ENCODE measurements around the gene BCDIN3D. TPM values are rescaled to one million over a fixed set of nuclear protein-coding genes. Genes with fewer than 3 reads are reported as not detected.
A peak's percentile ranks its signal among the peaks of the same experiment; 100 is the strongest.

The BCDIN3D gene
- total and polyA plus RNA-seq, 9 of the 15 experiments (the other 6 are each of a cell fraction or from before 2014, with no cell fraction given) = 3.7 to 6.9 (median 5.6) TPM

- TF ChIP-seq VEZF1 (CRISPR knock-in tag; IDR thresholded peaks at IDR 0.05) (peak; percentile 96), NFIX (CRISPR knock-in tag; IDR thresholded peaks at IDR 0.05; ENCODE audit: low read depth) (peak; percentile 62), ZNF717 (CRISPR knock-in tag; IDR thresholded peaks at IDR 0.05) (no peak), CCAR2 (IDR thresholded peaks at IDR 0.05; ENCODE audit: low read depth, low read length) (0 out of 2 replicates have a peak, but pooled peaks have one; percentile 91), RBM39 (optimal IDR thresholded peaks at IDR 0.05; ENCODE audit: low read depth, low read length) (peak; percentile 67), SP1 (CRISPR knock-in tag; IDR thresholded peaks at IDR 0.05) (no peak), JUN (IDR thresholded peaks at IDR 0.05; ENCODE audit: borderline replicate concordance, low read depth, low read length) (peak; percentile 97), JUN (CRISPR knock-in tag; IDR thresholded peaks at IDR 0.05; ENCODE audit: borderline replicate concordance) (no peak), ETV6 (IDR thresholded peaks at IDR 0.05; ENCODE audit: borderline replicate concordance in 1 of 2, low read depth in 2 of 2, low read length in 1 of 2) (no peak), ETV6 (CRISPR knock-in tag; IDR thresholded peaks at IDR 0.05; ENCODE audit: borderline replicate concordance) (no peak), HOMEZ (CRISPR knock-in tag; IDR thresholded peaks at IDR 0.05) (peak; percentile 83; the same call in 1 of the 2 replicates), NFIC (IDR thresholded peaks at IDR 0.05) (peak; percentile 100), CREB3L1 (IDR thresholded peaks at IDR 0.05; ENCODE audit: borderline replicate concordance, low read depth) (peak; percentile 59; the same call in 1 of the 2 replicates), MTA2 (IDR thresholded peaks at IDR 0.05; ENCODE audit: low read depth) (peak; percentile 92), SUPT5H (IDR thresholded peaks at IDR 0.05) (no peak), CLOCK (CRISPR knock-in tag; IDR thresholded peaks at IDR 0.05; ENCODE audit: borderline replicate concordance) (peak; percentile 85; the same call in 1 of the 2 replicates), L3MBTL2 (IDR thresholded peaks at IDR 0.05) (peak; percentile 96), PHB (CRISPR knock-in tag; IDR thresholded peaks at IDR 0.05) (no peak), PYGO2 (tag; IDR thresholded peaks at IDR 0.05) (peak; percentile 86), ZNF224 (CRISPR knock-in tag; IDR thresholded peaks at IDR 0.05) (no peak), MECOM (CRISPR knock-in tag; IDR thresholded peaks at IDR 0.05) (peak; percentile 38; the same call in 1 of the 2 replicates), SMAD2 (IDR thresholded peaks at IDR 0.05; ENCODE audit: low read depth, low read length) (no peak)
Measured at GRCh38 chr12:49868952-49869815, 26.3 kb upstream of the BCDIN3D start (continued).
